ENCODE results near the gene GPRC5A.
"Not testable (repeated sequence)": the region's sequence is repeated elsewhere in the genome, so short reads cannot be mapped to it uniquely, and the experiment has no call there.

DNA sequence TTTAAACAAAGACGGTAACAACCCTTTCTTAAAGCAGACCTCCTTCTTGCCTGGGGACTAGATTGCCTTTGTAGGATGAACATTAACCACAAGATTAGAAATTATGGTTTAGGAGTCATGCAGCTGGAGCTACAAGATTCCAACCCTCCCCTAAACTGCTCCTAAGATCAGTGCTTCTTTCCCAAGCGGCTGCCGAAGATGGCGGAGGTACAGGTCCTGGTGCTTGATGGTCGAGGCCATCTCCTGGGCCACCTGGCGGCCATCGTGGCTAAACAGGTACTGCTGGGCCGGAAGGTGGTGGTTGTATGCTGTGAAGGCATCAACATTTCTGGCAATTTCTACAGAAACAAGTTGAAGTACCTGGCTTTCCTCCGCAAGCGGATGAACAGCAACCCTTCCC, 16.1 kb upstream of the GPRC5A start:
- TF ChIP-seq, protein P1, sequence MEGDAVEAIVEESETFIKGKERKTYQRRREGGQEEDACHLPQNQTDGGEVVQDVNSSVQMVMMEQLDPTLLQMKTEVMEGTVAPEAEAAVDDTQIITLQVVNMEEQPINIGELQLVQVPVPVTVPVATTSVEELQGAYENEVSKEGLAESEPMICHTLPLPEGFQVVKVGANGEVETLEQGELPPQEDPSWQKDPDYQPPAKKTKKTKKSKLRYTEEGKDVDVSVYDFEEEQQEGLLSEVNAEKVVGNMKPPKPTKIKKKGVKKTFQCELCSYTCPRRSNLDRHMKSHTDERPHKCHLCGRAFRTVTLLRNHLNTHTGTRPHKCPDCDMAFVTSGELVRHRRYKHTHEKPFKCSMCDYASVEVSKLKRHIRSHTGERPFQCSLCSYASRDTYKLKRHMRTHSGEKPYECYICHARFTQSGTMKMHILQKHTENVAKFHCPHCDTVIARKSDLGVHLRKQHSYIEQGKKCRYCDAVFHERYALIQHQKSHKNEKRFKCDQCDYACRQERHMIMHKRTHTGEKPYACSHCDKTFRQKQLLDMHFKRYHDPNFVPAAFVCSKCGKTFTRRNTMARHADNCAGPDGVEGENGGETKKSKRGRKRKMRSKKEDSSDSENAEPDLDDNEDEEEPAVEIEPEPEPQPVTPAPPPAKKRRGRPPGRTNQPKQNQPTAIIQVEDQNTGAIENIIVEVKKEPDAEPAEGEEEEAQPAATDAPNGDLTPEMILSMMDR (IDR thresholded peaks at IDR 0.05; ENCODE audit: insufficient read depth, low read length), result not testable (repeated sequence)
- TF ChIP-seq, protein P2, sequence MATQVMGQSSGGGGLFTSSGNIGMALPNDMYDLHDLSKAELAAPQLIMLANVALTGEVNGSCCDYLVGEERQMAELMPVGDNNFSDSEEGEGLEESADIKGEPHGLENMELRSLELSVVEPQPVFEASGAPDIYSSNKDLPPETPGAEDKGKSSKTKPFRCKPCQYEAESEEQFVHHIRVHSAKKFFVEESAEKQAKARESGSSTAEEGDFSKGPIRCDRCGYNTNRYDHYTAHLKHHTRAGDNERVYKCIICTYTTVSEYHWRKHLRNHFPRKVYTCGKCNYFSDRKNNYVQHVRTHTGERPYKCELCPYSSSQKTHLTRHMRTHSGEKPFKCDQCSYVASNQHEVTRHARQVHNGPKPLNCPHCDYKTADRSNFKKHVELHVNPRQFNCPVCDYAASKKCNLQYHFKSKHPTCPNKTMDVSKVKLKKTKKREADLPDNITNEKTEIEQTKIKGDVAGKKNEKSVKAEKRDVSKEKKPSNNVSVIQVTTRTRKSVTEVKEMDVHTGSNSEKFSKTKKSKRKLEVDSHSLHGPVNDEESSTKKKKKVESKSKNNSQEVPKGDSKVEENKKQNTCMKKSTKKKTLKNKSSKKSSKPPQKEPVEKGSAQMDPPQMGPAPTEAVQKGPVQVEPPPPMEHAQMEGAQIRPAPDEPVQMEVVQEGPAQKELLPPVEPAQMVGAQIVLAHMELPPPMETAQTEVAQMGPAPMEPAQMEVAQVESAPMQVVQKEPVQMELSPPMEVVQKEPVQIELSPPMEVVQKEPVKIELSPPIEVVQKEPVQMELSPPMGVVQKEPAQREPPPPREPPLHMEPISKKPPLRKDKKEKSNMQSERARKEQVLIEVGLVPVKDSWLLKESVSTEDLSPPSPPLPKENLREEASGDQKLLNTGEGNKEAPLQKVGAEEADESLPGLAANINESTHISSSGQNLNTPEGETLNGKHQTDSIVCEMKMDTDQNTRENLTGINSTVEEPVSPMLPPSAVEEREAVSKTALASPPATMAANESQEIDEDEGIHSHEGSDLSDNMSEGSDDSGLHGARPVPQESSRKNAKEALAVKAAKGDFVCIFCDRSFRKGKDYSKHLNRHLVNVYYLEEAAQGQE (IDR thresholded peaks at IDR 0.05; ENCODE audit: insufficient replicate concordance, low read depth), result not testable (repeated sequence)

All from HL-60 (cell line).